ENCODE results near the gene GNAI3.

Gene GNAI3

DNA sequence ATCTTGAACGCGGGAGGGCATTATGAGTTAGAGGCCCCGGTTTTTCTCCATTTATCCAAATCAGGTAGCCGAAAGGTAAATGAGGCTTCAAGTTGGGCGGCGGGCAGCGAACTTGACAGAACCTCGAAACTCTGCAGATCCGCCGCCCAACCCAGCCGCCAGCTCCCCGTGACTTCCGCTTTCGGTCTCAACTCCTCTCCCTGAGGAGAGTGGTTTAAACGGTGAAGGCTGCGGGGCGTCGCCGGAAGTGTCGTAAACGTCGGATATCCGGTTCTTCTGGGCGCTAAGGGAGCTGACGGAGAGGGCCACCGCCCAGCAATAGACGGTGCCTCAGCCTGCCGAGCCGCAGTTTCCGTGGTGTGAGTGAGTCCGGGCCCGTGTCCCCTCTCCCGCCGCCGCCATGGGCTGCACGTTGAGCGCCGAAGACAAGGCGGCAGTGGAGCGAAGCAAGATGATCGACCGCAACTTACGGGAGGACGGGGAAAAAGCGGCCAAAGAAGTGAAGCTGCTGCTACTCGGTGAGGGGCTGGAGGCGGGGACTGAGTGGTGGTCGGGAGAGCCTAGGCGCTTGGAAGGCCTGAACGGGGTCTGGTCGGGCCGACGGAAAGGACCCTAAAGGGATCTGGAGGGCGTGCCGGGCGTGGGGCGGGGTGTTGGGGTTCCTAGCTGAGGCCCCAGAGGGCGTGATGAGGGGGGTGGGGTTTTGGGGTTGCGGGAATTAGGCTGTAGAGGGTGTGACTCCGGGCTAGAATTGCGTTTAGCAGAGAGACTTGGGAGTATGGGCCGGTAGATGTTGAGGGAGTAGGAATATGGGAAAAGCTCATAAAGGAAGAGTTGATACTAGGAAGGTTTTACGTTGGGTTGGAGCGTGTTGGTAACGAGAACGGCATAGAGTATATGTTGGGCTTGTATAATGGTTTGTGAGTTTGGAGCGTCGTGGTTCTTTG, at the start of gene GNAI3:
TSS of gene GNAI3 (plus strand) at position 295 of the 947 bp plus-strand sequence. CDS start at position 401, 106 bp downstream.
- peak; percentile 96 for DNase-seq

GRCh38 chr1:109499081-109499480, 49.3 kb upstream of the GNAI3 start:
- no peak for DNase-seq

DNA sequence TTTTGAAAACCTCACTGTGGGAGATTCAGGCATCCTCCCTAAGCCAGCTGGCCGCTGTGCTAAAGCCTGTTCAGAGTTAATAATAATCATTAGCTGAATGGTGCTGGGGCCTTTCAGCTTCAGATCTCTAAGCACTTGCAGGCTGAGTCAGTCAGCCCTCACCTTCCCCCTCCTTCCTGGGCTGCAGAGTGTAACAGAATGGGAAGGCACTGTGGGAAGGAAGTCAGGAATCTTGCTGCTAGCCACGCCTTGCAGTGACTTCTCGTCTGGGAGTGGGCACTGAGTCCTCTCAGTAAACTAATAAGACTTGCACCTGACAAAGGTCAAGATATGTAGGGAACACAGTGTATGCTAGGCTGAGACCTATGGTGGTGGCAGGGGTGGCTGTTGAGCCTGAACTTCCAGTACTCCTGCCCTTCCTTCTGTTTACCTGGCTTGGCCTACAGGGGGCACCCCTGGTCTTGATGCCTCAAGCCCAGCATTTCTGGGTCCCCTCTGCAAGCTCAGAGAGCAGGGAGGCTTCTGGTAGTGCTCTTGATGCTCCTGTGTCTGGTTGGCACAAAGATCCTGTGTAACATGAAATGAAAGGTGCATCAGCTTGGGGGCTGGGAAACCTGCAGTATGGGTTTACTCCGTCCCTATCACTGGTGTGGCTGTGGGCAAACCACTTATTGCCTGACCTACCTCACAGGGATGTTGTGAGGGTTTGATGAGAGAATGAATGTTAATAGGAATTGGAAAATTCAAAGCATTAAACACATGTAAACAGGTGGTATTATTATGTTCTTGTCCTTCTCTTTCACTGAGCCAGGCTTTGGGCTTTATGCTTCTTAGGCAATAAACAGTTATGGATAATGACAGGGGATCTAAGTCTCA, 48.5 kb upstream of the GNAI3 start:
- peak; percentile 53 for DNase-seq

- DNase-seq: no peak
These were observed 47.5 kb upstream of the GNAI3 start for GRCh38 chr1:109500941-109501381.

- no peak for DNase-seq
These were observed 46.6 kb upstream of the GNAI3 start for GRCh38 chr1:109501644-109502363.

GRCh38 chr1:109502364-109502851, 46.0 kb upstream of the GNAI3 start:
- no peak for DNase-seq

DNA sequence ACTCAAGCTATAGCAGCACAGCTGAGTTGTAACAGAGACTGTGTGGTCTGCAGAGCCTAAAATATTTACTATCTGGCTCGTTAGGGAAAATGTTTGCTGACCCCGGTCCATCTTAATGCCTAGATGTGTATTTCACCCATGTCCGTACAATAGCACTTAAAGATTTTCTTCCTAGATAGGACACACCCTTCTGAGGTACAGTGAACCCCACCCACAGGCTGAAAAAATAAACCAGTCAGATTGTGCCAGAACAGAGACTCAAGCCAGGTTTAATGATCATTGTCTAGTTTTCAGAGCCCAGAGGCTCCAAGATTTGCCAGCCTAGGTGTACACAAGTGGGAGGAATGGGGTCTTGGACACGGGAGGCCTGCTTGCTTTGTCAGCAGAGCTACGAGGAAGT, 44.5 kb upstream of the GNAI3 start:
- DNase-seq: no peak

DNA sequence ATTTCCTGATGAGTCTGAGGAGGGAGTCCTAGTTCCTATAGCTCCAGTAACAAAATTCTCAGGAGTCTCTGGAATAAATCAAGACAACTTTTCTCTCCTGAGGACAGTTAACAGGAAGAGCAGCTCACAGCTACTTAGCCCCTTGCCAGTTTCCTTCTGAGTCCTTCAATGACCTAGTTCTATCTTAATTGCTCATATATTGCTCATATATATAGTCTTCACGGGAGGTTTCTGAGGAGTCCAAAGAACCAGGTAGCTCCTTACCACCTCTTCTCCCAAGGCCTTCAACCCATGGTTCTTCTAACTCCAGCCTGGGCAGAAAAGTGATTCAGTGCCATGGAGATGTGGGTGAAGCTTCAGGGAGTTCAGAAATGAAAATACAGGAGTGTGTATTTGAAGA, 43.4 kb upstream of the GNAI3 start:
- DNase-seq: no peak

DNA sequence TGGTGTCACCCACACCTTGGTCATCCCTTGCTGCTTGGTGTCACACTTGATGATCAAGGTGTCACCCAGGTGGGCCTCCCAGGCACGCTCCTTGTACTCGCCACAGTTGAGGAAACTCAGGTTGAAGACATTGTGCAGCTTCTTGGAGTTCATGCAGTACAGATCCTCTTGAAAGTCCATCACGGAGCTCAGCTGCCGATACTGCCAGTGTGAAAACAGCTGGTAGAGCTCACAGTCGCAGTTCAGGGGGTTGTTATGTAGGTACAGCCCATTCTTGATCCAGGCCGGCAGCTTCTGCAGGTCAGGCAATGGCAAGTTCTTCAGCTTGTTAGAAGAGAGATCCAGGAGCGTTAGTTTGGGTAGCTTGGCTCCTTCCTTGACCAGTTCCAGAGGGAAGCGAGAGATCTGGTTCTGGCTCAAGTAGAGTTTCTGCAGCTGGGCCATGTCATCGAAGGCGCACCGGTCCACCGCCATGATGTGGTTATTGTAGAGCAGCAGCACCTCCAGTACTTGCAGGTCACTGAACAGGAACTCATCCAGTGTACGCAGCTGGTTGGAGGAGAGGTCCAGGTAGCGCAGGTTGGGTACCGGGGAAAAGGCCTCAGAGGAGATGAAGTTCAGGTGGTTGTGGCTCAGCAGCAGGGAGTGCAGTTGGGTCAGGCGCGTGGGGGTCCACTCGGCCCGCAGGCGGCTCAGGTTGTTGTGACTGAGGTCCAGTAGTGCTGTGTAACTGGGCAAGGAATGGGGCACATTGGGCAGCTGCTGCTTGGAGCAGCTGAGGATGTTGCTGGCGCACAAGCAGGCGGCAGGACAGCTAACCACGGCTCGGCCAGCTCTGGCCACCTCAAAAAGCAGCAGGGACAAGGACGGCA, 40.2 kb upstream of the GNAI3 start:
- DNase-seq: no peak

DNA sequence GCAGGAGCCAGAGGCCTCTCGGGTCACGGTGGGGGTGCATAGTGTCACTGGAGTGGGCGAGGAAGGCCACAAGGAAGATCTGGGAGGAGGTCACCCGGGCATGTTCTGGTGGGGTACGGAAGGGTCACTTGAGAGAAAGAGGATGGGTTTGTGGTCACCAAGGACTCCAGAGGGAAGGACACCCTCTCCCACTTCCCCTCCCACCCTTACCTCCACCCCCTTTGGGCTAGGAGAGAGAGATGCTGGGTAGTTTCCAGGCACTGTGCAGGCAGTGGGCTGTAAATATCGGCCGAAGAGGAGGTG, 39.6 kb upstream of the GNAI3 start:
- DNase-seq: no peak

GRCh38 chr1:109509176-109510134, 39.0 kb upstream of the GNAI3 start, which contains the start of gene AMIGO1:
AMIGO1 (minus strand) TSS chr1:109509727; CDS start chr1:109508912, 815 bp downstream.
- DNase-seq: peak; percentile 56

DNA sequence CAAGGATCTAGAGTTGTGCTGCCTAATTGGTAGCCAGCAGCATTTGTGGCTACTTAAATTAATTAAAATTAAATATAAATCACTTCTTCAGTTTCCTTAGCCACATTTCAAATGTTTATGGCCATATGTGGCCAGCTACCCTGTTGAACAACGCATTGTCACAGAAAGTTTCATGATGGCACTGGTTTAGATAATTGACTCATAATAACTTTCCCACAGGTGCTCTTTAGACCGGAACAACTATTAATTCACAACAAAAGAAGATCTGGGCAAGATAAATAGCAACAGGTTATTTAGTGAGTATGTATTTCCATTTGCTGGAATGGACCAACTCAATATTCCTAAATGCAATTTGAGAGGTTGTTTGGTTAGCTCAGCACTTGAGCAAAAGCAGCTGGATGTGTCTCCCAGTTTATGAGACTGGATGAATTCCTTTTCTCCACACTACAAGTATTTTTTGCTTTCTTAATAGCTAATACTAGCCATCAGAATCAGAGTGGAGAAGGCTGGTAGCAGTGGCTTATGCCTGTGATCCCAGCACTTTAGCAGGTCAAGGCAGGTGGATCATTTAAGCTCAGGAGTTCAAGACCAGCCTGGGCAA, 35.2 kb upstream of the GNAI3 start:
- no peak for DNase-seq

DNA sequence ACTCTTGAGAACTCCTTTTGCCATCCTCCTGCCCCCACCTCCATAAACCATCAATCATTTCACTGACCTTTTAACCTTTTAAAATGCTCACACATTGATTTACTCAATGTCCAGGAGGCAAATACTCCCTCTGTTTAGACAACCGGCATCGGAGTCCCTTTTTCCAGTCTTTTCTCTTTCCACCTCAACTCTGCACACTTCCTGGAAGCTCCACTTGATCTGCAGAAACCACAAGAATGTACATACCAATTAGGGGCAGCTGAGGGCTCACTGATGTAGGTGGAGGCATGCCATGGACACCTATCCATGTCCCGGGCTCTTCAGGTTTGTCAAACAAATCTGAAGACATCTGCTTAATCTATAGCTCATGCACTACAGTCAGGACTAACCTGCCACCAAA, 33.6 kb upstream of the GNAI3 start:
- no peak for DNase-seq

DNA sequence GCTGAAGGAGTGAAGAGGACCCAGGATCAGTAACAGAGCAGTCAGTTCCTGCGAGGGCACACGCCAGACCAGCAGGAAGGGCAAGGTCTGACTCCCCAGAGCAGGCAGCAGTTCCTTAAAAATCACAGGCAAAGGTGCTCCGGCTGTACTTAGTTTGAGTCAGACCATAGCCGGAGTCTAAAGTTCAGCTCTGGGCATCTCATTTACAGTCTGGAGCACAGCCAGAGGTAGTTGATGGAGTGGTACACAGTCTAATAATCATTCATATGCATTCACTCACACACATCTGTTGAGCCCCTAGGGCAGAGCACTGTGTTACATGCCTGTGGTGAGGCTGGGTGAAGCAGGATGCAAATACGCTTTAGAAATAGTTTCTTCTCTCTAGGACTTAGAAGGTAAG, 31.5 kb upstream of the GNAI3 start:
- no peak for DNase-seq

DNA sequence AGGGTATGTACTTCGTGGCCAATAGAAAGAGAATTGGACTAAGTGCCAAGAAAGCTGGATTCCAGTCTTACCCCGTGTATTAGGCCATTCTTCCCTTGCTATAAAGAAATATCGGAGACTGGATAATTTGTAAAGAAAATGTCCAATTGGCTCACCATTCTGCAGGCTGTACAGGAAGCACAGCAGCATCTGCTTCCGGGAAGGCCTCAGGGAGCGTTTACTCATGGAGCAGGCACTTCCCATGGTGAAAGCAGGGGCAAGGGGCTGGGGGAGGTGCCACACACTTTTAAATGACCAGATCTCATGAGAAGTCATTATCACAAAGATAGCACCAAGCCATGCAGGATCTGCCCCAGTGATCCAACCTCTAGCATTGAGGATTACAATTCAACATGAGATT, 31.1 kb upstream of the GNAI3 start:
- no peak for DNase-seq

DNA sequence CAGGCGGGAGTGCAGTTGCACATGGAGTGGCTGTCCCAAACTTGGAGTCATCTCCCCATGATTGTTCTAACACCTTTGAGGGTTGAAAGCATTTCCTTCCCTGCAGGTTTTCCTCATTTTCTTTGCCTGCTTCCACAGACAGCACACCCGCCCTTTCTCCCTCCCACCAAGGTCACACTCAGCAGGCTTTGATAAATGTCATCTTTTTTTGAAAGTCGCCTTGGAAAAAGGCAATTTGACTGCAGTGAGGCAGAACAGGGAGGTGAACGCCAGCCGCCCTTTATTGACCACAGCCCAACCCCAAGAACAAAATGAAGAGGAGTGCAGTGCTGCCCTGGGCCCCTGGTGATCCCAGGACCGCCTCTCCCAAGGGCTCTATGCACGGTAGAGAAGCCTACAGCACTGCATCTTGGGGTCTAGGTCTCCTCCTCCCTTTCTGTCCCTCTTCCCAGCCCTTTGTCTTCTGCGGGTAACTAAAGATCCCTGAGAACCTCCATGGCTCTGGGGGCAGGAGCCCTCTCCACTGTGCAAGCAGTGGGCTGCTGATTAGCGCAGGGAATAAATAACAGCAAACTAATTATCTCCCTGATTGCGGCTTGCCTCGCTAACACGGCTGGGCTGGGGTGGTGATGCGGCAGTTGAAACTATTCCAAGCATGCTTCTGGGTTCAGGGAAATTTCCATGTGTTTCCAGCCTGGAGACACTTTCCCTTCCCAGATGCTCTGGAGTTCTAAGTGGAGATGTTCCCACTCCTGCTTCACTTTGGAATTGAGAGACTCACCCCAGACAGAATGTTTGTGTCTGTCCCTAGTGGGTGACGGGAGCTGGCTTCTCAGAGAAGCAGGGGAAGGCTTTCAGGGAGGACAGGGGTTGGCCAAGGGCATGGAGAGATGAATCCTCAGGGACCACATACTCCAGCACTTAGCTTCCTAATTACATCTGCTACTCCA, 27.1 kb upstream of the GNAI3 start:
- DNase-seq: no peak

DNA sequence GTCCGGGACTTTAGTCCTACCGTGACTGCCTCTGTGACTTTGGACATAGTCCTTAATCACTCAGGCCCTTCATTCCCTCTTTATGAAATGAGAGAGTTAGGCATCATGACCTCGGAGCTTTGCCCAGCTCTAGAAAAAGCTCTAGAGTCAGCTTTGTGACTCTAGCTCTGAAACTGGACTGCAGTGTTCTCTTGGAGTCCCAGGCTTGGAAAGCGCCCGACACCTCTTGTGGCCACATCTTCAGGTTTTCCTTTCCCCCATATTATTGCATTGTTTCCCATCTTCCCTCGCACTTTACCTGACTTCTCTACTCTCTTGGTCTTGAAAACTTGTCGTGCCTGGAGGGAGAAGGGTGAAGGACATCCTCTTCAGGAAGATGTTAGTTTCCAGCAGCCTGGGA, 26.4 kb upstream of the GNAI3 start:
- DNase-seq: no peak

DNA sequence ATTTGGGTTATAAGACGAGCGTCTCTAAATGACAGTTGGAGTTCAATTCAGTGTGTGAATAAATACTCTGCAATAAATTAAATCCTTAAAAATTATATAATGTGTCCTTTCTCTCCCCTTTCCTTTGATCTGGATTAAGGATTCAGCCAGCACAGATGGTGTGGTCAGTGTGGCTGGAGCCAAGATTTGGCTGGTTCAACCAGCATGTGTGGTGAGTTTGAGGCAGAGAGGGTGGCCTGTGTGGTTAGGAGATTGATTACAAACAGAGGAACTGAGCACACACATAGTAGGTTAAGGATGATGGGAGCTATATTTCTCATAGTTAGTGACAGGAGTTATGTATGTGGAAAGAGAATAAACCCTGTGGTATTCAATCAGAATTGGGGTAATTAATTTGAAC, 24.7 kb upstream of the GNAI3 start:
- DNase-seq: no peak

All from activated CD4-positive, alpha-beta T cell treated with anti-CD3 and anti-CD28 coated beads, Interleukin-2, Interleukin-6, amounts not matched to agents 100 ng/mL and 50 ng/mL, durations not matched to agents 16 hours and 8 hours (primary cell).